ENCODE data around the gene FRMD4A.

DNA sequence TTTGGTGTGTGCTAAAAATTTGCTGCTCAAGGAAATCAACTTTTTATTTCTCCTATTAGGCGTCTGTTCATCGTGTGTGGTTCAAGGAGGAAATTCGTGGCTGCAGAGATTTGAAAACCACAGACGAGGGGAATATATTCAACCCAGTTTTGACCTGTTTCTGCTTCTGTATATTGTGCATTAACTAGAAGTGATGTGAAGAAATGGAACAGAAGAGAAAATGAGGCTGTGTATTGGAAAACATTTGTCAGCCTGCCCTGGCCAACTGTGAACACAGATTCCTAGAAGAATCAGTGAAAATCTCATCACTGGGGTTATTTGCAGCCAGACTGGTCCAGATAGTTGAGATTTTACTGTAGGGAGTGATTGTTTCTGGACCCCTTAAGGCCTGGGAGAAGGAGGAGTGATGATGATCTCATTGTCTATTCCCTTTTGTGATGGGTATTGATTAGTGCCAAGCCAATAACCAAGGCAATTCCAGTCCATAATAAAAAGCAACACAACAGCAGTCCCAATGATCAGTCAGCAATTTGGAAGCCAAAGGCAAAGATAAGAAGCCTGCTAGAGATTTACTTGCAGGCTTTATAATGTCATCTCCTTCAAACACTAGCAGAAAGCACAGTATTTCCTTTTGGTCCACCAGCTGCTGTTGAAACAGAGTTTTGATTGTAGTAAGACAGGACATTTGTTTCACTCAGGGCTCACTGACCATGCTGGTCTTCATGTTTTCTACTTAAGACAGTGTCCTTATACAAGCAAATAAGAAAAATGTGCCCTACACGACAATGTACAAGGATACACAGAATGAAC is 404.5 kb downstream of the FRMD4A start:
- TF ChIP-seq CTCF (IDR thresholded peaks at IDR 0.05; ENCODE audit: borderline replicate concordance, extremely low read depth, low read length, poor library complexity, severe bottlenecking) (no peak), EZH2 (IDR thresholded peaks at IDR 0.05; ENCODE audit: borderline replicate concordance, low read depth, low read length, severe bottlenecking) (no peak)
